ENCODE measurements around the gene PROKR1.

- TF ChIP-seq MAX (IDR thresholded peaks at IDR 0.05) (no peak), EP300 (IDR thresholded peaks at IDR 0.05; ENCODE audit: borderline replicate concordance) (no peak), CEBPB (IDR thresholded peaks at IDR 0.05) (no peak), REST (IDR thresholded peaks at IDR 0.05; ENCODE audit: low read depth) (no peak), YY1 (IDR thresholded peaks at IDR 0.05; ENCODE audit: low read depth) (no peak), TAF1 (IDR thresholded peaks at IDR 0.05; ENCODE audit: low read depth) (no peak)
Observed at GRCh38 chr2:68693951-68694350, 50.6 kb downstream of the PROKR1 start.

Data from Ishikawa (cell line).